CD4-positive, alpha-beta T cell treated with Interleukin-4 for 4 hours (primary cell): ENCODE measurements around the gene DDX51.

Experiments used
- DNase-seq: peaks from one replicate; pipeline ENCODE4 v3.0.0-alpha.2; 2020

DDX51 gene

DNA sequence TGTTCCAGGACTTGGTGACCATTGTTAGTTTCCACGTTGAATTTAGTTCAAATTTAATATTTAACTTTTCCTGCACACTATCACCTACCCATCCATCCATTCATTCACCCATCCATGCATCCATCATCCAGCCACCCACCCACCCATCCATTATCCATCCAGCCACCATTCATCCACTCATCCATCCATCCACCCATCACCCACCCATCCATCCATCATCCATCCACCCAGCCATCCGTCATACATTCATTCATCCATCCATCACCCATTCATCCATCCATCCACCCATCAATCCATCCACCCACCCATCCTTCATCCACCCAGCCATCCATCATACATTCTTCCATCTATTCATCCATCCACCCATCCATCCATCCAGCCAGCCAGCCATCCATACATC is 22.0 kb upstream of the DDX51 start:
- DNase-seq = no peak

DNA sequence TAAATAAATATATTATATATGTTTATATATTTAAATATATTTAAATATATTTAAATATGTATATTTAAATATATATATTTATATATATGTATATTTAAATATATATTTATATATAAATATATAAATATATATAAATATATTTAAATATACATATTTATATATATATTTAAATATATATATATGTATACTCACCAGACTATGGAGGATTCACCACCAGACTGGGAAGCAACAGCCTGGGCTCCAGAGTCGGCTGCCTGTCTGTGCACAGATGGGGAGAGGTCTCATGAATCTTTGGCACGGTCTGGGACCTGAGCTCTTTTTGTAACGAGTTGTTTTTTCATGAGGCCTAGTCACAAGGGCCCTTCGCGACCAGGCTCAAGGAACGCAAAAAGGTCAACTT is 21.5 kb upstream of the DDX51 start:
- DNase-seq = no peak

DNA sequence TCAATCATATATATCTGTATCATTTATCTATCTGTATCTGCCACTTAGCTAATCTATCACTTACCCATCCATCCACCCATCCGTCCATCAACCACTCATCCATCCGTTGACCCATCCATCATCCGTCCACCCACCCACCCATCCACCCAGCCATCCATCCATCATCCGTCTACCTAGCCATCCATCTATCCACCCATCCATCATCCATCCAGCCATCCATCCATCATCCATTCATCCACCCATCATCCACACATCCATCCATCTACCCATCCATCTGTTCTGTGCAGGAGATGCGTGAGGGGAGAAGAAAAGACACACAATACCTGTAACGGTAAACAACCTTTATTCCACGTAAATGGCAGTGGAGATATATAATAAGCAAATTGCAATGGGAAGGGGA is 20.3 kb upstream of the DDX51 start:
- no peak for DNase-seq

DNA sequence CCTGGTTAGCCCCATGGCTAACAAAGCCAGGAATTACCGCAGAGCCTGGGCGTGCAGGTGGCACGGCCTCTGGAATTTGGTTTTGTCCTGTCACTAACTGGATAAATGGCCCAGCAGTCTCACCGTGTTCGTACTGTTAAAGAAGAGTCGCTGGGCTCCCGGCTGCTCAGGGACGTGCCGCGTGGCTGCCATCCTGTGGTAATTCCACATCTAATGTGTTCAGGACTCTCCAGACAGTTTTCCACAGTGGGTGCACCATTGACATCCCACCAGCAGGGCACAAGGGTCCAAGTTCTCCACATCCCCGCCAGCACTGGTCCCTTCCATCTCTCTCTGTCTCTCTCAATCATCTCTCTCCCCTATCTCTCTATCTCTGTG is 19.8 kb upstream of the DDX51 start:
- DNase-seq = no peak

DNA sequence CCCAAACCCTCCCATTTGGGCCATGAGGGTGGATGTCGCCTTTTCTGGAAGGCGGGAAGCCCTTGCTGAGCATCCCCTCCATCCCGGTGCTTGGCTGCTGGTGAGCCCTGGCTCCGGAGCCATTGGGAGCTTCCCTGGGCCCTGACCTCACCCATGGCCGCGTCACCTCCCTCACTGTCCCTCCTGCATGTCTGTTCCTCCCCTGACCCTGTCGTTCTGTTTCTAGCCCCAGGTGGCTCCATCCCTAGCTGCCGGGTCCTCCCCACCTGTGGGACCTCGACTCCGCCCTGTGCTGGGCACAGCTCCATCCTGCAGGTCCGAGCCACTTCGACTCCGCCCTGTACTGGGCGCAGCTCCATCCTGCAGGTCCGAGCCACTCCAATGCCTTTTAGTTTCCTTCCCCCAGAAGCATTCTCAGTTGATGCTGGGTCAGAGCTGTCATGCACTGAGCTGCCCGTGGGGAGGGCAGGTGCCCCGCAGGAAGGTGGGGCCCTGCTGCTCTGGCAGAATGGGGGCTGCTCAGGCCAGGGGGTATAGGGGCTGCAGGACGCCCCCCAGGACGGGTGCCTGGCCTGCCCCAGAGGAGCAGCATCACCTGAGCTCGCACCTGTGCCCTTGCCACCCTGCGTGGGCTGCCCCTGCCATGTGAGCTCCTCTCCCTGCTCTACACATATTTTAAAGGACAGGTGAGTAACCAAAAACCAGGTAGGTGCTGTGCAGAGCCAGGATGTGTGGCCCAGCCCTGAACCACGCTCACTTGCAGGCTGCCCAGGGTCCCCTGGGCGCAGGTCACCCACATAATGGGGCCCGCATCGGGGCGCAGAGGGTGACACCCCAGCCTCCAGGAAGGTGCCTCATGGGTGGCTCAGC is 19.2 kb upstream of the DDX51 start:
- DNase-seq = no peak

DNA sequence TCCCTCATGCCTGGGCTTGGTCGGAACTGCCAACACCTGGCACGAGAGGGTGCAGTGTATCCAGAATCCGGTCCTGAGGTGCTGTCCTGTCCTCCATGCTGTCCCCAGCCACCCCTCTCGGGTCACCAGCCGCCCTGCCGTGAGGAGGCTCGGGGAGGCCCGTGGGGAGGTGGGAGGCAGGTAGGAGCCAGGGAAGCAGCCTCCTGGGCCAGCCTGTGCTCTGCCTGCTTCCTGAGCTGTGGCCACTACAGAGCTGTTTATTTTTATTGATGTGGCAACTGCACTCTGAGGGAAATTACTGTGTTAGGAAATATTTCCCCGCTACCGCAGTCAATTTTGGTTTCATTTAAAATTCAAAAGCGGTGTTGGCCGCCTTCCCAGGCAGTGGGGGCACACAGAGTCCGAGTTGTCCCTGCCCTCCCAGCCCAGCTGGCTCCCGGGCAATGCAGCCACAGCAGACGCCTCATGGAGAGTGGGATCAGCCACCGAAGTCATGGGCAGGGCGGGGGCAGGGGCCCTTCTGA is 18.5 kb upstream of the DDX51 start:
- DNase-seq = no peak

DNA sequence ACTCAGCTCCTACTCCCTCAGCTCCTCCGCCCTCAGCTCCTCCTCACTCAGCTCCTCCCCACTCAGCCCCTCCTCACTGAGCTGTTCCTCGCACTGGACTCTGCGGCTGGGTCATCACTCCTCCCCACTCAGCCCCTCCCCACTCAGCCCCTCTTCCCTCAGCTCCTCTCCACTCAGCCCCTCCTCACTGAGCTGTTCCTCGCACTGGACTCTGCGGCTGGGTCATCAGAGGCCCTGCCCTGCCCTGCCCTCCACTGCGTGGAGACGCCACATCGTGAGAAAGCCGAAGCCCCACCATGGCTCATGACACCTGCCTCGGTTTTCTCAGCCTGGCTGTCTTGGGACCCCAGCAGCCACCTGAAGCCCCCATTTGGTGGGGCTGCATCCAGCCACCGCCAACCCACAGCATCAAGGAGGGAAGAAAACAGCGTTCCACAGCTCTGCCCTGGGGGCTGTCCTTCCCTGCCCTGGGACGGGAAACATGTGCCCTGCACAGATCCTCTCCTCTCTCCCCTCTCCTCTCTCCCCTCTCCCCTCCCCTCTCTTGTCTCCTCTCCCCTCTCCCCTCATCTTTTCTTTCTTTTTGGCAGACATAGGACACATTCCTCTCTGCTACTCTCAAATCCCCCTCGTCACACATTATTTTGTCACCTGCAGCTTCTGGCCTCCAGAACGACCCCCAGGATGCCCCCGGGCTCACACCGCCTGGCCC is 17.8 kb upstream of the DDX51 start:
- DNase-seq = no peak

DNA sequence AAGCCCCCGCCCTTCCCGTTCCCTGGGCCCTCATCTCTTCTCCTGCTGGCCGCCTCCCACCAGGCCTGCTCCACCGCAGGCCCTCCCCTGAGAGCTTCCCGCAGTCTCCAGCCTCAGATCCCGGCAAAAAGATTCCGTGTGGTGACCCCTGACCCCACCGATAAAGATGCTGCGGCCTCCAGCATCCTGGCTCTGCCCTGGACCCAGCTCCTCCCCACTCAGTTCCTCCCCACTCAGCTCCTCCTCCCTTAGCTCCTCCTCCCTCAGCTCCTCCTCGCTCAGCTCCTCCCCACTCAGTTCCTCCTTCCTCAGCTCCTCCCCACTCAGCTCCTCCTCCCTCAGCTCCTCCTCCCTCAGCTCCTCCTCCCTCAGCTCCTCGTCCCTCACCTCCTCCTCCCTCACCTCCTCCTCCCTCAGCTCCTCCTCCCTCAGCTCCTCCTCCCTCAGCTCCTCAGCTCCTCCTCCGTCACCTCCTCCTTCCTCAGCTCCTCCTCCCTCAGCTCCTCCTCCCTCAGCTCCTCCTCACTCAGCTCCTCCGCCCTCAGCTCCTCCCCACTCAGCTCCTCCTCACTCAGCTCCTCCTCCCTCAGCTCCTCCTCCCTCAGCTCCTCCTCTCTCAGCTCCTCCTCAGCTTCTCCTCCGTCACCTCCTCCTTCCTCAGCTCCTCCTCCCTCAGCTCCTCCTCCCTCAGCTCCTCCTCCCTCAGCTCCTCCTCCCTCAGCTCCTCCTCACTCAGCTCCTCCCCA is 17.1 kb upstream of the DDX51 start:
- DNase-seq = no peak

DNA sequence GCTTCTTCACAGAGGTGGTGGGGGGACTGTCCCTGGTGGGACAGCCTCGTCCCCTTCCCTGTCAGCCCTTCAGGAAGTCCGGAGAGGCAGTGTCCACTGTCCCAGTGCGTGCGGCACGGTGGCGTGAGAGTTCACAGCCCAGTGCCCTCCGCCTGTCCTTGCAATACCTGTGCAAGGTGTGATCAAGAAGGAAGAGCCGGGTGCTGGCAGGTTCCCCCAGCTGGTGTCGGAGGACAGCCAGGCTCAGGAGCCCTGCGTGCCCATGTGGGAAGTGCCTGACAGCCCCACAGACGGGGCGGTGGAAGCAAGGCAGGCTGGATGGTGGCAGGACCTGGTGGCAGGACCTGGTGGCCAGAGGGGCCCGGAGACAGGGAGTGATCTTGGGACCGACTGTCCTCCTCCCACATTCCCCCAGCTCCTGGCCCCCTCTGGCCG is 16.5 kb upstream of the DDX51 start:
- DNase-seq = no peak

DNA sequence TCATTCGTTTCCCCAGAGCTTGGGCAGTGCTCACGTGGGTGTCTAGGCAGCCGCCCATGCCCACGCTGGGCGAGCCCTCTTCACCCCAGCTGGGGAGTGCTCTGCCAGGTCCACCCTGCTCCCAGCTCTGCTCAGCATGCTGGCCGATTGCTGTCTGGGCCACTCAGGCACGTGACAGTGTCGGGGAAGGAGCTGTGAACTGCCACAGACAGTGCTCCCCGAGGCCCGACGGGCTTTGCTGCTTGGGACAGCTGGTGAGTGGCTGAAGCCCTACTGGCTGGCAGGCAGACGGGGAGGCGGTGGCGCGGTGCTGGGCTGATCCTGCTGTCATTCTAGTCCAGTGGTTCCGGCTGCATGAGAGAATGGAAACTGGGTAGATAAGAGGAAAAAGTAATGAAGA is 15.9 kb upstream of the DDX51 start:
- DNase-seq = no peak

DNA sequence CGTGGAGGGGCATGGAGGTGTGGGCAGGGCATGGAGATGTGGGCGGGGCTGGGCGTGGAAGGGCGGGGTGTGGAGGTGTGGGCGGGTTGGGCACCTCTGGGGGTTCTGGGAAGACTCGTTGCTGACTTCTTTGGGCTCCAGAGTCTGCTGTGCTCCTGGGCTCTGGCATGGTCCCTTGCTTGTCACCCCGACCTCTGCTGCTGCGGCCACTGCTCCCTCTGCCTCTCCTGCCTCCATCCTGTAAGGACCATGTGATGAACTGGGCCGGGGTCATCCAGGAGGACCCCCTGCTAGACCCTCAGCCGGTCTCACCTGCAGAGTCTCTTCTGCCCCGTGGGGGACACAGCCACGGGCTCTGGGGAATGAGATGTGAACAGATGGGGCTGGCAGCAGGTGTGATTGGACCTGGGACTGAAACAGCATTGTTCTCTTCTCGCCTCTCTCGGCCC is 15.5 kb upstream of the DDX51 start:
- DNase-seq = no peak

DNA sequence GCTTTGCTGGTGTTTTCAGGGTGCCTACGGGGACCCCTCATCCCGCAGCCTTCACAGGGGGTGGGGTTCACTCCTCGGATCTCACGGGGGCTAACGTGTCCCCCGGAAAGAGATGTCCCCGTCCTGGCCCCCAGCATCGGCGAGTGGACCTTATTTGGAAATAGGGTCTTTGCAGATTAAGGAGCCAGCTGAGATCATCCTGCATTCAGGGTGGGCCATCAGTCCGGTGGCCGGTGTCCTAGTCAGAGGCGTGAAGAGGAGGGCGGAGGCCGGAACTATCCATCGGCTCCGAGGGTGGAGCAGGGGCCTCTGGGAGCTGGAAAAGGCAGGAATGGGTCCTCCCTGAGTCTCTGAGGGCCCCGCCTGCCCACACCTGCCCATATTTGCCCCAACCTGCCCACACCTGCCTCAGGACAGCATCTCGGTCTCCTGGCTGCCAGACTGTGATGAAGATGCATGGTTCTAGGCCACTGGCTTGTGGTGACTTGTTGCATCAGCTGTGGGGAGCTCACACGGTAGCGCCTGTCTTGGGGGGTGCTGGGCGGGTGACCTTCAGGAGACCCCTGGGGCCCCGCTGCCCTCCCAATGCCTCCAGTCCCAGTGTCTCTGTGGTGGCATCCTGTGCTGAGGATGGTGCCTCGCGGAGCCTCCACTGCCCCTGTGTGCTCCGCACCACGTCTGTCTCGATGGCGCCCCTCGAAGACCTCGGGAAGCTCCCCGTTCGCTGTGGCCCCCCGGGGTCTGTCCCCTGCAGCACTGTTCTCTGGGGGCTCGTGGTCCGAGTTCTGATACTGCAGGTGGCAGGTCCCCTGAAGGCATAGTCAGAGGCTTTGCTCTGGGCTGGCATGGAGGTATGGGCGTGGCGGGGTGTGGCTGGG is 14.8 kb upstream of the DDX51 start:
- no peak for DNase-seq

DNA sequence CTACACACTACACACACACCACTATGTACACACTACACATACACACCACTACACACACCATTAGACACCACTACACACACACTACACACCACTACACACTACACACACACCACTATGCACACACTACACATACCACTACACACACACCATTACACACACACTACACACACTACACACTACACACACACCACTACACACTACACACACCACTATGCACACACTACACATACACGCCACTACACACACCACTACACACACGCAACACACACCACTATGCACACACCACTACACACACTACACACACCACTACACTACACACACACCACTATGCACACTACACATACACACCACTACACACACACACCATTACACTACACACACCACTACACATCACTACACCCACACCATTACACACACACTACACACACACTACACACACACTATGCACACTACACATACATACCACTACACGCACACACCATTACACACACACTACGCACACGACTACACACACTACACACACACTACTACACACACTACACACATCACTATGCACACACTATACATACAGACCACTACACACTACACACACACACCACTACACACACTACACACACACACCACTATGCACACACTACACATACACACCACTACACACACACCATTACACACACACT is 13.8 kb upstream of the DDX51 start:
- no peak for DNase-seq

DNA sequence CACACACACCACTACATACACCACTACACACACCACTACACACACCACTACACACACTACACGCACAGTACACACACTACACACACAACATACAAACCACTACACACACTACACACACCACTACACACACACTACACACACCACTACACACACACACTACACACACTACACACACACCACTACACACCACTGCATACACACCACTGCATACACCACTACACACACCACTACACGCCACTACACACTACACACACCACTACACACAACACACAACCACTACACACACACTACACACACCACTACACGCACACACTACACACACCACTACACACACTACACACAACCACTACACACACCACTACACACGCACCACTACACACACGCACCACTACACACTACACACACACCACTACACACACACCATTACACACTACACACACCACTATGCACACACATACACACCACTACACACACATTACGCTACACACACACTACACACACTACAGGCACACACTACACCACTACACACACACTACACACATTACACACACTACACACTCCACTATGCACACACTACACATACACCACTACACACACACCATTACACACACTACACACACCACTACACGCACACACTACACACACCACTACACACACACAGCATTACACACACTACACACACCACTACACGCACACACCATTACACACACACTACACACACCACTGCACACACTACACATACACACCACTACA is 12.6 kb upstream of the DDX51 start:
- DNase-seq = no peak

DNA sequence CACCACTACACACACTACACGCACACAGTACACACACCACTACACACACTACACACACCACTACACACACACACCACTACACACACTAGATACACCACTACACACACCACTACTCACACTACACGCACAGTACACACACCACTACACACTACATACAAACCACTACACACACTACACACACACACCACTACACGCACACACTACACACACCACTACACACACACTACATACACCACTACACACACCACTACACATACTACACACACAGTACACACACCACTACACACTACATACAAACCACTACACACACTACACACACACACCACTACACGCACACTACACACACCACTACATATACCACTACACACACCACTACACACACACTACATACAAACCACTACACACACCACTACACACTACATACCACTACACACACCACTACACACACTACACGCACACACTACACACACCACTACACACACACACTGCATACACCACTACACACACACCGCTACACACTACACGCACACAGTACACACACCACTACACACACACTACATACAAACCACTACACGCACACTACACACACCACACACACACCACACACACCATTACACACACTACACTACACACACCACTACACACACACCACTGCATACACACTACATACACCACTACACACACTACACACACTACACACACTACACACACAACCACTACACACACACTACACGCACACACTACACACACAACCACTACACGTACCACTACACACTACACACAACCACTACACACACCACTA is 11.9 kb upstream of the DDX51 start:
- DNase-seq = no peak

DNA sequence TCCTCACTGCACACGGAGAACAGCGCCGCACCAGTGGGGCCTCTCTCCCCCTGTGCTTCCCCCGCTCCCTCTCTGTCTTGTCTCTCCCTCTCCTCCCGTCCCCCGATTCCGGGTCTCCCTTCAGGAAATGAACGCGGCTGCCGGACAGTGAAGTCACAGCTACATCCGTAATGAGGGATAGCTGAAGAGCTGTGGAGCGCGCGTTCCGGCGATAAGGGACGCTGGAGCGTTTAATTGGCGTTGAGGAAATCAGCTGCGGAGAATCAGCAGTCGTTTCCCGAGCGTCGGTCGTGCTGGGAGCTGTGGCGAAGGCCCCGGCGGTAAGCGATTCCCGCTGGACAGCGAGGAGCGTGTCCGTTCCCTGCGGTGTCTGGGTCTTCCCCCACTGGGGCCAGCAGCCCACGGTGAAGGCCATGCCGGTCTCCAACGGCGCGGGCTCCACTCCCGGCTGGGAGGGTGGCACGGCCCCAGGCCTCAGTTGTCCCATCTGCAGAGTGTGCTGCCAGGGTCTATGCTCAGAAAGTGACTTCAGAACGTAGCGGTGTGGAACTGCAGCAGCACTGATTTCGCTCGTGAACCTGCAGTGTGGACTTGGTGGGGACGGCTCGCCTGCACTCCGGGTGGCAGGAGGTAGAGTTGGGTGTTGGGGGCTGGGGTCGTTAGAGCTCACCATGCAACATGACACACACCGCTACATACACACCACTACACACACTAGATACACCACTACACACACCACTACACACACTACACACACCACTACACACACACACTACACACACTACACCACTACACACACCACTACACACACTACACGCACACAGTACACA is 11.0 kb upstream of the DDX51 start:
- no peak for DNase-seq

DNA sequence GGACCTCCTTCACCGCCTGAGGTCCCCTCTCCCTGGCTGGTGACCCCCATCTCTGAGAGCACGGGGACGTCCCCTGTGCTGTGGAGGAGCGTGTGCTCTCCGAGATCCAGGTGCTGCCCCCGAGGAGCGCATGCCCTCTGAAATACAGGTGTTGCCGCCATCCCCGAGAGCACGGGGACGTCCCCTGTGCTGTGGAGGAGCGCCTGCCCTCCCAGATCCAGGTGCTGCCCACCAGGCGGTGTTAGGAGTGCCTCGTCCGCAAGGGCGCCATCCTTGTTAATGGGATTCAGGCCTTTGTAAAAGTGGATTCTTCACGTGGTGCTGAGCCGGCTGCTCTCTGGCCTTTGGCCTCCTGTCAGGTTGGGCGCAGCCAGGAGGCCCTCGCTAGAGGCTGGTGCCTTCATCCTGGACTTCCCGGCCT is 10.2 kb upstream of the DDX51 start:
- no peak for DNase-seq

DNA sequence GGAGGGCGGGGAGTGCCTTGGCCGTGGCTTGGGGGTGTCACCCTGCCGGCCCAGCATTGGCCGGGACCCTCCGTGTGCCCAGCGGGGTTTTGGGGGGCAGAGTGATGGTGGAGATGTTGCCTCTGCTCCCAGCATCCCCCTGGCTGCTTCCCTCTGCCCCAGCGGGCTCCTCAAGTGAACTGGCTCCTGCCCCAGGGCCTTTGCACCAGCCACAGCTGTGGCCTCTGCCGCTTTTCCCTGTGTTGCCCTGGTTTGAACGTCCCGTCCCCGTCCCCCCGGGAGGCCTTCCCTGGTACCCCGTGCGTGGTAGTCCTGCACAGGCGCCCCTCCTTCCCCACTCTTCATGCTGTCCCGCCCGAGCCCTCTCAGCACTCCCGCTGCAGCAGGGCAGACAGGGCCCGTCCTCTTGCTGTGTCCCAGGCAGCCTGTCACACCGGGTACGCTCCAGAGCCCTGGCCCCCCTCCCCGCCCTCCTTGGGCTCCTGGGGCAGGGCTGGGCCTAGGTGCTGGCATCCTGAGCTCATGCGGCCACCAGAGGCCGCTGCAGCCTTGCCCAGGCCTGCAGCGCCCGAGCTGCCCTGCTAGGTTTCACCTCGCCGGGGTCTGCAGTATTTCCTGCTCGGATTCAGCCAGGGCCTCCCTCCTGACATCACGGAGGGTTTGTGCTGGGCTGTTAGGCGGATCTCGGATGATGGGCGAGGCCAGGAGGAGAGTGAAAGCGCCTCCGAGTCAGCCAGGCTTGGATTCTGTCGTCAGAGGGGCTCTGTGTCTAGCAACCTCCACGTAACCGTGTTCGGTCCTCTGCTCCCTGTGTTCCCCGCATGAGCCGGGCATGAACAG is 9.6 kb upstream of the DDX51 start:
- peak; percentile 53 for DNase-seq
